ENCODE results near the gene PCDH15.

GRCh38 chr10:54262726-54263125, 538.3 kb downstream of the PCDH15 start:
- TF ChIP-seq CTCF (IDR thresholded peaks at IDR 0.05) (no peak), POLR2A (IDR thresholded peaks at IDR 0.05) (no peak)

All from esophagus squamous epithelium (tissue), 4 donors.